Measurements from ENCODE around the gene HS3ST2. TPM values are rescaled to one million over a fixed set of nuclear protein-coding genes. Genes with fewer than 3 reads are reported as not detected.

The HS3ST2 gene
- total and polyA plus RNA-seq, 2 experiments from 2014 or later: 1.4 to 3.2 TPM

DNA sequence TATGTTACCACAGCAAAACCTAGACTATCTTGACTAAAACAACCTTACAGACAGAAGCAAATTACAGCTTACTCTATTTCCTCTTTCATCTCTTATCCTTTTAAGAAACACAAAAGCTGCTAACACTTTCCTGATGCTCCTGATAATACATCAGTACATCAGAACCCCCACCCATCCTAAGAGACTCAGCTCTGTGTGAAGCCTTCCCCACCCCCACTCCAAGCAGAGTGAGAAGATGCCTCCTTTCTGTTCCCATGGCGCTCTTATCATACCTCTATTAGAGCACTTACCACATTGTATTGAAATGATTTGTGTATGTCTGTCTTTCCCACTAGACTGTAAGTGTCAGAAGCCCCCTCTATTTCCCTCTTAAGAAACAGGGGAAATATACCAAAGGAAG is 42.4 kb upstream of the HS3ST2 start:
- Histone ChIP-seq H3K4me1 (ENCODE audit: insufficient read depth) (no peaks in the 10 kb centered on the region), H4K20me1 (replicated peaks; ENCODE audit: insufficient read depth) (no peaks in the 10 kb centered on the region), H3K27me3 (ENCODE audit: insufficient read depth) (no peaks in the 10 kb centered on the region), H3K9me2 (ENCODE audit: insufficient read depth) (0 out of 2 replicates have a peak, but pooled peaks cover 10% of the 10 kb centered on the region), H3F3A (replicated peaks; ENCODE audit: low read depth) (no peaks in the 10 kb centered on the region), H2AFZ (no peak overlapping the region), H3K27ac (ENCODE audit: low read depth) (no peak overlapping the region), H3K4me2 (no peak overlapping the region), H3K4me3 (no peak overlapping the region), H3K79me2 (replicated peaks; ENCODE audit: insufficient read depth) (no peaks in the 10 kb centered on the region), H3K36me3 (ENCODE audit: insufficient read depth) (no peaks in the 10 kb centered on the region)
- TF ChIP-seq STAT1 (IDR thresholded peaks at IDR 0.05; ENCODE audit: unreplicated experiment): no peak
- TF ChIP-seq, protein P1, sequence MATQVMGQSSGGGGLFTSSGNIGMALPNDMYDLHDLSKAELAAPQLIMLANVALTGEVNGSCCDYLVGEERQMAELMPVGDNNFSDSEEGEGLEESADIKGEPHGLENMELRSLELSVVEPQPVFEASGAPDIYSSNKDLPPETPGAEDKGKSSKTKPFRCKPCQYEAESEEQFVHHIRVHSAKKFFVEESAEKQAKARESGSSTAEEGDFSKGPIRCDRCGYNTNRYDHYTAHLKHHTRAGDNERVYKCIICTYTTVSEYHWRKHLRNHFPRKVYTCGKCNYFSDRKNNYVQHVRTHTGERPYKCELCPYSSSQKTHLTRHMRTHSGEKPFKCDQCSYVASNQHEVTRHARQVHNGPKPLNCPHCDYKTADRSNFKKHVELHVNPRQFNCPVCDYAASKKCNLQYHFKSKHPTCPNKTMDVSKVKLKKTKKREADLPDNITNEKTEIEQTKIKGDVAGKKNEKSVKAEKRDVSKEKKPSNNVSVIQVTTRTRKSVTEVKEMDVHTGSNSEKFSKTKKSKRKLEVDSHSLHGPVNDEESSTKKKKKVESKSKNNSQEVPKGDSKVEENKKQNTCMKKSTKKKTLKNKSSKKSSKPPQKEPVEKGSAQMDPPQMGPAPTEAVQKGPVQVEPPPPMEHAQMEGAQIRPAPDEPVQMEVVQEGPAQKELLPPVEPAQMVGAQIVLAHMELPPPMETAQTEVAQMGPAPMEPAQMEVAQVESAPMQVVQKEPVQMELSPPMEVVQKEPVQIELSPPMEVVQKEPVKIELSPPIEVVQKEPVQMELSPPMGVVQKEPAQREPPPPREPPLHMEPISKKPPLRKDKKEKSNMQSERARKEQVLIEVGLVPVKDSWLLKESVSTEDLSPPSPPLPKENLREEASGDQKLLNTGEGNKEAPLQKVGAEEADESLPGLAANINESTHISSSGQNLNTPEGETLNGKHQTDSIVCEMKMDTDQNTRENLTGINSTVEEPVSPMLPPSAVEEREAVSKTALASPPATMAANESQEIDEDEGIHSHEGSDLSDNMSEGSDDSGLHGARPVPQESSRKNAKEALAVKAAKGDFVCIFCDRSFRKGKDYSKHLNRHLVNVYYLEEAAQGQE (IDR thresholded peaks at IDR 0.05; ENCODE audit: unreplicated experiment): no peak
- no peak for TF ChIP-seq POLR2AphosphoS5 (IDR thresholded peaks at IDR 0.05; ENCODE audit: low read depth)
- TF ChIP-seq ZNF331 (CRISPR knock-in tag; IDR thresholded peaks at IDR 0.05; ENCODE audit: low read depth): no peak
- no peak for TF ChIP-seq ZNF114 (CRISPR knock-in tag; IDR thresholded peaks at IDR 0.05)
- TF ChIP-seq, protein P2, sequence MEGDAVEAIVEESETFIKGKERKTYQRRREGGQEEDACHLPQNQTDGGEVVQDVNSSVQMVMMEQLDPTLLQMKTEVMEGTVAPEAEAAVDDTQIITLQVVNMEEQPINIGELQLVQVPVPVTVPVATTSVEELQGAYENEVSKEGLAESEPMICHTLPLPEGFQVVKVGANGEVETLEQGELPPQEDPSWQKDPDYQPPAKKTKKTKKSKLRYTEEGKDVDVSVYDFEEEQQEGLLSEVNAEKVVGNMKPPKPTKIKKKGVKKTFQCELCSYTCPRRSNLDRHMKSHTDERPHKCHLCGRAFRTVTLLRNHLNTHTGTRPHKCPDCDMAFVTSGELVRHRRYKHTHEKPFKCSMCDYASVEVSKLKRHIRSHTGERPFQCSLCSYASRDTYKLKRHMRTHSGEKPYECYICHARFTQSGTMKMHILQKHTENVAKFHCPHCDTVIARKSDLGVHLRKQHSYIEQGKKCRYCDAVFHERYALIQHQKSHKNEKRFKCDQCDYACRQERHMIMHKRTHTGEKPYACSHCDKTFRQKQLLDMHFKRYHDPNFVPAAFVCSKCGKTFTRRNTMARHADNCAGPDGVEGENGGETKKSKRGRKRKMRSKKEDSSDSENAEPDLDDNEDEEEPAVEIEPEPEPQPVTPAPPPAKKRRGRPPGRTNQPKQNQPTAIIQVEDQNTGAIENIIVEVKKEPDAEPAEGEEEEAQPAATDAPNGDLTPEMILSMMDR (conservative IDR thresholded peaks at IDR 0.05; ENCODE audit: low read depth in 2 of 2): no peak
- TF ChIP-seq CREB1 (CRISPR knock-in tag; IDR thresholded peaks at IDR 0.05; ENCODE audit: low read depth): no peak
- no peak for TF ChIP-seq JUNB (IDR thresholded peaks at IDR 0.05; ENCODE audit: unreplicated experiment)
- TF ChIP-seq, protein P3, sequence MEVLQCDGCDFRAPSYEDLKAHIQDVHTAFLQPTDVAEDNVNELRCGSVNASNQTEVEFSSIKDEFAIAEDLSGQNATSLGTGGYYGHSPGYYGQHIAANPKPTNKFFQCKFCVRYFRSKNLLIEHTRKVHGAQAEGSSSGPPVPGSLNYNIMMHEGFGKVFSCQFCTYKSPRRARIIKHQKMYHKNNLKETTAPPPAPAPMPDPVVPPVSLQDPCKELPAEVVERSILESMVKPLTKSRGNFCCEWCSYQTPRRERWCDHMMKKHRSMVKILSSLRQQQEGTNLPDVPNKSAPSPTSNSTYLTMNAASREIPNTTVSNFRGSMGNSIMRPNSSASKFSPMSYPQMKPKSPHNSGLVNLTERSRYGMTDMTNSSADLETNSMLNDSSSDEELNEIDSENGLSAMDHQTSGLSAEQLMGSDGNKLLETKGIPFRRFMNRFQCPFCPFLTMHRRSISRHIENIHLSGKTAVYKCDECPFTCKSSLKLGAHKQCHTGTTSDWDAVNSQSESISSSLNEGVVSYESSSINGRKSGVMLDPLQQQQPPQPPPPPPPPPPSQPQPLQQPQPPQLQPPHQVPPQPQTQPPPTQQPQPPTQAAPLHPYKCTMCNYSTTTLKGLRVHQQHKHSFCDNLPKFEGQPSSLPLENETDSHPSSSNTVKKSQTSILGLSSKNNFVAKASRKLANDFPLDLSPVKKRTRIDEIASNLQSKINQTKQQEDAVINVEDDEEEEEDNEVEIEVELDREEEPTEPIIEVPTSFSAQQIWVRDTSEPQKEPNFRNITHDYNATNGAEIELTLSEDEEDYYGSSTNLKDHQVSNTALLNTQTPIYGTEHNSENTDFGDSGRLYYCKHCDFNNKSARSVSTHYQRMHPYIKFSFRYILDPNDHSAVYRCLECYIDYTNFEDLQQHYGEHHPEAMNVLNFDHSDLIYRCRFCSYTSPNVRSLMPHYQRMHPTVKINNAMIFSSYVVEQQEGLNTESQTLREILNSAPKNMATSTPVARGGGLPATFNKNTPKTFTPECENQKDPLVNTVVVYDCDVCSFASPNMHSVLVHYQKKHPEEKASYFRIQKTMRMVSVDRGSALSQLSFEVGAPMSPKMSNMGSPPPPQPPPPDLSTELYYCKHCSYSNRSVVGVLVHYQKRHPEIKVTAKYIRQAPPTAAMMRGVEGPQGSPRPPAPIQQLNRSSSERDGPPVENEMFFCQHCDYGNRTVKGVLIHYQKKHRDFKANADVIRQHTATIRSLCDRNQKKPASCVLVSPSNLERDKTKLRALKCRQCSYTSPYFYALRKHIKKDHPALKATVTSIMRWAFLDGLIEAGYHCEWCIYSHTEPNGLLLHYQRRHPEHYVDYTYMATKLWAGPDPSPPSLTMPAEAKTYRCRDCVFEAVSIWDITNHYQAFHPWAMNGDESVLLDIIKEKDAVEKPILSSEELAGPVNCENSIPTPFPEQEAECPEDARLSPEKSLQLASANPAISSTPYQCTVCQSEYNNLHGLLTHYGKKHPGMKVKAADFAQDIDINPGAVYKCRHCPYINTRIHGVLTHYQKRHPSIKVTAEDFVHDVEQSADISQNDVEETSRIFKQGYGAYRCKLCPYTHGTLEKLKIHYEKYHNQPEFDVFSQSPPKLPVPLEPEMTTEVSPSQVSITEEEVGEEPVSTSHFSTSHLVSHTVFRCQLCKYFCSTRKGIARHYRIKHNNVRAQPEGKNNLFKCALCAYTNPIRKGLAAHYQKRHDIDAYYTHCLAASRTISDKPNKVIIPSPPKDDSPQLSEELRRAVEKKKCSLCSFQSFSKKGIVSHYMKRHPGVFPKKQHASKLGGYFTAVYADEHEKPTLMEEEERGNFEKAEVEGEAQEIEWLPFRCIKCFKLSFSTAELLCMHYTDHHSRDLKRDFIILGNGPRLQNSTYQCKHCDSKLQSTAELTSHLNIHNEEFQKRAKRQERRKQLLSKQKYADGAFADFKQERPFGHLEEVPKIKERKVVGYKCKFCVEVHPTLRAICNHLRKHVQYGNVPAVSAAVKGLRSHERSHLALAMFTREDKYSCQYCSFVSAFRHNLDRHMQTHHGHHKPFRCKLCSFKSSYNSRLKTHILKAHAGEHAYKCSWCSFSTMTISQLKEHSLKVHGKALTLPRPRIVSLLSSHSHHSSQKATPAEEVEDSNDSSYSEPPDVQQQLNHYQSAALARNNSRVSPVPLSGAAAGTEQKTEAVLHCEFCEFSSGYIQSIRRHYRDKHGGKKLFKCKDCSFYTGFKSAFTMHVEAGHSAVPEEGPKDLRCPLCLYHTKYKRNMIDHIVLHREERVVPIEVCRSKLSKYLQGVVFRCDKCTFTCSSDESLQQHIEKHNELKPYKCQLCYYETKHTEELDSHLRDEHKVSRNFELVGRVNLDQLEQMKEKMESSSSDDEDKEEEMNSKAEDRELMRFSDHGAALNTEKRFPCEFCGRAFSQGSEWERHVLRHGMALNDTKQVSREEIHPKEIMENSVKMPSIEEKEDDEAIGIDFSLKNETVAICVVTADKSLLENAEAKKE (CRISPR knock-in tag; IDR thresholded peaks at IDR 0.05): no peak
- TF ChIP-seq, protein P4, sequence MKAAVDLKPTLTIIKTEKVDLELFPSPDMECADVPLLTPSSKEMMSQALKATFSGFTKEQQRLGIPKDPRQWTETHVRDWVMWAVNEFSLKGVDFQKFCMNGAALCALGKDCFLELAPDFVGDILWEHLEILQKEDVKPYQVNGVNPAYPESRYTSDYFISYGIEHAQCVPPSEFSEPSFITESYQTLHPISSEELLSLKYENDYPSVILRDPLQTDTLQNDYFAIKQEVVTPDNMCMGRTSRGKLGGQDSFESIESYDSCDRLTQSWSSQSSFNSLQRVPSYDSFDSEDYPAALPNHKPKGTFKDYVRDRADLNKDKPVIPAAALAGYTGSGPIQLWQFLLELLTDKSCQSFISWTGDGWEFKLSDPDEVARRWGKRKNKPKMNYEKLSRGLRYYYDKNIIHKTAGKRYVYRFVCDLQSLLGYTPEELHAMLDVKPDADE (IDR thresholded peaks at IDR 0.05): no peak
- no peak for TF ChIP-seq EZH2phosphoT487 (IDR thresholded peaks at IDR 0.05; ENCODE audit: unreplicated experiment)
- TF ChIP-seq EZH2 (IDR thresholded peaks at IDR 0.05; ENCODE audit: low read depth, unreplicated experiment): no peak
- TF ChIP-seq NANOG (IDR thresholded peaks at IDR 0.05; ENCODE audit: borderline replicate concordance): no peak
- ATAC-seq (no peak), DNase-seq (ENCODE audit: low spot score) (no peak)
- Mint-ChIP-seq H3K27ac (no peak overlapping the region), H3K4me1 (peaks cover 7% of the 10 kb centered on the region; the same call in 1 of the 3 replicates), H3K27me3 (ENCODE audit: insufficient read depth, low read depth, poor library complexity) (no peaks in the 10 kb centered on the region), H3K4me3 (no peak overlapping the region), H3K9me3 (no peaks in the 10 kb centered on the region; the same call in 2 of the 3 replicates), H3K36me3 (ENCODE audit: low read depth) (no peaks in the 10 kb centered on the region)

Measured in GM23338 (cell line).